Activated effector memory CD4-positive, alpha-beta T cell treated with anti-CD3 and anti-CD28 coated beads, Interleukin-2, amount 50 U/mL, for 16 hours (primary cell): ENCODE data around the gene NADK2.
"Not testable (repeated sequence)": the region's sequence is repeated elsewhere in the genome, so short reads cannot be mapped to it uniquely, and the experiment has no call there.

Experiments used
- DNase-seq: peaks from one replicate; pipeline ENCODE4 v3.0.0-alpha.2; 2020

The NADK2 gene

GRCh38 chr5:36205329-36205728 is 36.4 kb downstream of the NADK2 start:
- DNase-seq: no peak

GRCh38 chr5:36202521-36202961 is 39.2 kb downstream of the NADK2 start:
- no peak for DNase-seq

GRCh38 chr5:36200513-36200912 is 41.2 kb downstream of the NADK2 start:
- DNase-seq: no peak

- DNase-seq: no peak
Observed at GRCh38 chr5:36199620-36200019, 42.1 kb downstream of the NADK2 start.

GRCh38 chr5:36198783-36199182 is 42.9 kb downstream of the NADK2 start:
- not testable (repeated sequence) for DNase-seq

GRCh38 chr5:36198281-36198680 is 43.4 kb downstream of the NADK2 start:
- DNase-seq: no peak

- no peak for DNase-seq
Observed at GRCh38 chr5:36193746-36194145, 48.0 kb downstream of the NADK2 start.

GRCh38 chr5:36184408-36184807 is 57.3 kb downstream of the NADK2 start:
- not testable (repeated sequence) for DNase-seq

GRCh38 chr5:36181774-36182173 is 60.0 kb downstream of the NADK2 start:
- DNase-seq: no peak

- DNase-seq: no peak
Observed at GRCh38 chr5:36180556-36181350, 61.0 kb downstream of the NADK2 start.

GRCh38 chr5:36179950-36180349 is 61.8 kb downstream of the NADK2 start:
- DNase-seq: no peak

- DNase-seq: no peak
Observed at GRCh38 chr5:36178524-36178890, 63.2 kb downstream of the NADK2 start.

GRCh38 chr5:36177715-36178523 is 63.8 kb downstream of the NADK2 start:
- DNase-seq: no peak

GRCh38 chr5:36177154-36177553 is 64.6 kb downstream of the NADK2 start:
- no peak for DNase-seq

GRCh38 chr5:36175043-36175442 is 66.7 kb downstream of the NADK2 start:
- no peak for DNase-seq

- DNase-seq: no peak
Observed at GRCh38 chr5:36174119-36174518, 67.6 kb downstream of the NADK2 start.

- no peak for DNase-seq
Observed at GRCh38 chr5:36173426-36173825, 68.3 kb downstream of the NADK2 start.

GRCh38 chr5:36172599-36172998 is 69.1 kb downstream of the NADK2 start:
- no peak for DNase-seq

- no peak for DNase-seq
Observed at GRCh38 chr5:36170832-36171424, 70.8 kb downstream of the NADK2 start.

- no peak for DNase-seq
Observed at GRCh38 chr5:36168737-36169136, 73.0 kb downstream of the NADK2 start.

- DNase-seq: no peak
Observed at GRCh38 chr5:36164461-36164860, 77.3 kb downstream of the NADK2 start.

- no peak for DNase-seq
Observed at GRCh38 chr5:36162810-36163486, 78.8 kb downstream of the NADK2 start.

GRCh38 chr5:36161361-36161760 is 80.4 kb downstream of the NADK2 start:
- no peak for DNase-seq
